Brain microvascular endothelial cell (primary cell): ENCODE data around the gene BOK.
A peak's percentile ranks its signal among the peaks of the same experiment; 100 is the strongest.

Experiments used
- DNase-seq: peaks from one replicate; pipeline ENCODE4 v3.0.0-alpha.2; 2020
- H3K27ac ChIP-seq: fragments of 250-450 bp; sonication (Bioruptor Pico); 2 replicates; pipeline ENCODE4 v1.5.1; 2020; ENCODE audit warnings: mild to moderate bottlenecking, moderate library complexity
- H3K27me3 ChIP-seq: fragments of 250-450 bp; sonication (Bioruptor Pico); replicated peaks from 2 replicates; pipeline ENCODE4 v1.5.1; 2020; ENCODE audit warnings: mild to moderate bottlenecking
- H3K36me3 ChIP-seq: fragments of 250-450 bp; sonication (Bioruptor Pico); replicated peaks from 2 replicates; pipeline ENCODE4 v1.5.1; 2020; ENCODE audit warnings: mild to moderate bottlenecking
- H3K4me3 ChIP-seq: 2 replicates; pipeline ENCODE4 v1.5.1; 2011; ENCODE audit warnings: low read depth, mild to moderate bottlenecking, control low read depth, low read length, moderate library complexity
- in situ Hi-C: cut with HindIII; loops from 2 replicates; pipeline ENCODE4 v1.10.0; 2017; ENCODE audit warnings: low sequenced_read_pairs, low pct_ligation_motif_present
- TF ChIP-seq, protein P1 (sequence below): IDR thresholded peaks from 2 replicates; pipeline ENCODE4 v1.5.1; 2011; ENCODE audit warnings: low read depth, mild to moderate bottlenecking, moderate library complexity, low read length, control low read depth, inconsistent platforms; ENCODE audit errors: missing control alignments

Gene BOK

DNA sequence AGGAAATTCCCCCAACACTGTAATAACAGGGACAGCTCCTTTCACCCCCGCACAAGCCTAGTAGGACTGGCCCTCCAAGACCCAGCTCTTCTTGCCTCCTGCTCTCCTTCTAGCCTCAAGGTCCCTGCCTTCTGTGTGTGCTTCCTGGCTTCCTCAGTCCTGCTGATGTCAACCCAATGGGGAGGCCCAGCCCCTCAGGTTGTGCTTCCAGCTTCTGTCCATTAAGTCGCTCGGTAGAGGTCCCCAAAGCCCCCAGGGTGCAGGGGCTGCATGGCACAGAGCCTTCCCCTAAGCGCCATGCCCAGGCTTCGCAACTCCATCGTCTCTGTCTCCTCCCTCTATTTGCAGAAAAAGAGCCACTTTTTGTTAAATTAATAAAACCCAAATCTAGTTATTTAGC, 39.0 kb downstream of the BOK start:
- peaks cover 15% of the 10 kb centered on the region for H3K36me3 ChIP-seq
- TF ChIP-seq, protein P1, sequence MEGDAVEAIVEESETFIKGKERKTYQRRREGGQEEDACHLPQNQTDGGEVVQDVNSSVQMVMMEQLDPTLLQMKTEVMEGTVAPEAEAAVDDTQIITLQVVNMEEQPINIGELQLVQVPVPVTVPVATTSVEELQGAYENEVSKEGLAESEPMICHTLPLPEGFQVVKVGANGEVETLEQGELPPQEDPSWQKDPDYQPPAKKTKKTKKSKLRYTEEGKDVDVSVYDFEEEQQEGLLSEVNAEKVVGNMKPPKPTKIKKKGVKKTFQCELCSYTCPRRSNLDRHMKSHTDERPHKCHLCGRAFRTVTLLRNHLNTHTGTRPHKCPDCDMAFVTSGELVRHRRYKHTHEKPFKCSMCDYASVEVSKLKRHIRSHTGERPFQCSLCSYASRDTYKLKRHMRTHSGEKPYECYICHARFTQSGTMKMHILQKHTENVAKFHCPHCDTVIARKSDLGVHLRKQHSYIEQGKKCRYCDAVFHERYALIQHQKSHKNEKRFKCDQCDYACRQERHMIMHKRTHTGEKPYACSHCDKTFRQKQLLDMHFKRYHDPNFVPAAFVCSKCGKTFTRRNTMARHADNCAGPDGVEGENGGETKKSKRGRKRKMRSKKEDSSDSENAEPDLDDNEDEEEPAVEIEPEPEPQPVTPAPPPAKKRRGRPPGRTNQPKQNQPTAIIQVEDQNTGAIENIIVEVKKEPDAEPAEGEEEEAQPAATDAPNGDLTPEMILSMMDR = no peak
- no peak overlapping the region for H3K4me3 ChIP-seq
- in situ Hi-C loops = no loop called here
- no peak overlapping the region for H3K27ac ChIP-seq
- no peaks in the 10 kb centered on the region for H3K27me3 ChIP-seq
- no peak for DNase-seq

GRCh38 chr2:241598061-241598460, 39.5 kb downstream of the BOK start:
- in situ Hi-C loops = no loop called here
- Histone ChIP-seq H3K27ac (no peak overlapping the region), H3K36me3 (peaks cover 18% of the 10 kb centered on the region), H3K27me3 (no peaks in the 10 kb centered on the region), H3K4me3 (no peak overlapping the region)
- no peak for DNase-seq
- TF ChIP-seq, protein P1 = no peak

DNA sequence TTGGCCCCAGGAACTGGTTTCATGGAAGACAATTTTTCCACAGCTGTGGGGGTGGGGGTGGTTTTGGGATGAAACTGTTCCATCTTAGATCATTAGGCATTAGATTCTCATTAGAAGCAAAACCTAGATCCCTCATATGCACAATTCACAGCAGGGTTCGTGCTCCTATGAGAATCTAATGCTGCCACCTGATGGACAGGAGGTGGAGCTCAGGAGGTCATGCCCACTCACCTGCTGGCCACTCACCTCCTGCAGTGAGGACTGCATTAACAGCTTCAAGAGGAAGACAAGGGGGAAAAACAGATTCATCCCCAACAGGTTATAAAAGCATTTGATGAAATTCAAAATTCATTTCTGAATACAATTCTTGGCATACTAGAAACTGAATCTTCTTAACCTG, 39.9 kb downstream of the BOK start:
- Histone ChIP-seq H3K27me3 (no peaks in the 10 kb centered on the region), H3K36me3 (peaks cover 18% of the 10 kb centered on the region), H3K4me3 (no peak overlapping the region), H3K27ac (no peak overlapping the region)
- no peak for DNase-seq
- in situ Hi-C loops = no loop called here
- TF ChIP-seq, protein P1 = peak; percentile 32

GRCh38 chr2:241599615-241600014, 41.1 kb downstream of the BOK start:
- no peaks in the 10 kb centered on the region for H3K27me3 ChIP-seq

GRCh38 chr2:241601841-241602240, 43.3 kb downstream of the BOK start:
- peaks cover 21% of the 10 kb centered on the region for H3K36me3 ChIP-seq
- TF ChIP-seq, protein P1 = no peak
- no peak overlapping the region for H3K4me3 ChIP-seq

More at GRCh38 chr2:241599615-241600014, 41.1 kb downstream of the BOK start:
- TF ChIP-seq, protein P1 = no peak
- DNase-seq = no peak
- Histone ChIP-seq H3K36me3 (peaks cover 14% of the 10 kb centered on the region), H3K4me3 (no peak overlapping the region), H3K27ac (no peak overlapping the region)
- in situ Hi-C loops = no loop called here

GRCh38 chr2:241602720-241603119, 44.2 kb downstream of the BOK start:
- in situ Hi-C loops = no loop called here
- Histone ChIP-seq H3K4me3 (no peak overlapping the region), H3K27me3 (no peaks in the 10 kb centered on the region), H3K36me3 (peaks cover 21% of the 10 kb centered on the region), H3K27ac (no peak overlapping the region)
- no peak for DNase-seq
- TF ChIP-seq, protein P1 = no peak

More at GRCh38 chr2:241601841-241602240, 43.3 kb downstream of the BOK start:
- DNase-seq = no peak
- Histone ChIP-seq H3K27ac (no peak overlapping the region), H3K27me3 (no peaks in the 10 kb centered on the region)
- in situ Hi-C loops = no loop called here
